WERI-Rb-1 (cell line): ENCODE data around the gene MADCAM1.

Experiments used
- DNase-seq: peaks from one replicate; pipeline ENCODE4 v3.0.0-alpha.2; 2020
- H3K27ac ChIP-seq: fragments of 250-450 bp; sonication (Bioruptor Pico); 2 replicates; pipeline ENCODE4 v1.5.1; 2020; ENCODE audit warnings: mild to moderate bottlenecking, moderate library complexity
- H3K27me3 ChIP-seq: fragments of 250-450 bp; sonication (Bioruptor Pico); 2 replicates; pipeline ENCODE4 v1.5.1; 2021; ENCODE audit warnings: mild to moderate bottlenecking, low read depth, moderate library complexity; ENCODE audit not compliant: insufficient read depth, severe bottlenecking
- H3K36me3 ChIP-seq: fragments of 250-450 bp; sonication (Bioruptor Pico); 2 replicates; pipeline ENCODE4 v1.5.1; 2020; ENCODE audit warnings: mild to moderate bottlenecking, moderate library complexity
- H3K4me3 ChIP-seq: 2 replicates; pipeline ENCODE4 v1.5.1; 2011; ENCODE audit warnings: low read depth, mild to moderate bottlenecking, control low read depth, low read length
- H3K9me3 ChIP-seq: fragments of 250-450 bp; sonication (Bioruptor Pico); 2 replicates; pipeline ENCODE4 v1.5.1; 2021; ENCODE audit warnings: mild to moderate bottlenecking, moderate library complexity; ENCODE audit not compliant: severe bottlenecking
- CTCF ChIP-seq: IDR thresholded peaks from 2 replicates; pipeline ENCODE4 v1.5.1; 2011; ENCODE audit warnings: low read depth, mild to moderate bottlenecking, control low read depth, inconsistent platforms, low read length

MADCAM1 gene

GRCh38 chr19:536031-536880, 40.0 kb downstream of the MADCAM1 start:
- Histone ChIP-seq H3K27ac (no peak overlapping the region), H3K4me3 (no peak overlapping the region), H3K27me3 (no peaks in the 10 kb centered on the region), H3K9me3 (no peaks in the 10 kb centered on the region), H3K36me3 (peaks cover 51% of the 10 kb centered on the region)
- no peak for TF ChIP-seq CTCF
- no peak for DNase-seq

GRCh38 chr19:536881-537404, 40.7 kb downstream of the MADCAM1 start:
- no peak for TF ChIP-seq CTCF
- peaks cover 56% of the 10 kb centered on the region for H3K36me3 ChIP-seq
- no peaks in the 10 kb centered on the region for H3K9me3 ChIP-seq
- H3K27me3 ChIP-seq, result no peaks in the 10 kb centered on the region
- H3K4me3 ChIP-seq, result no peak overlapping the region
- no peak overlapping the region for H3K27ac ChIP-seq
- DNase-seq, result no peak

- H3K36me3 ChIP-seq, result peaks cover 66% of the 10 kb centered on the region
These were observed 42.5 kb downstream of the MADCAM1 start for GRCh38 chr19:538641-539428.

GRCh38 chr19:539429-540030, 43.2 kb downstream of the MADCAM1 start:
- no peaks in the 10 kb centered on the region for H3K9me3 ChIP-seq
- no peak overlapping the region for H3K4me3 ChIP-seq
- peaks cover 64% of the 10 kb centered on the region for H3K36me3 ChIP-seq
- H3K27me3 ChIP-seq, result no peaks in the 10 kb centered on the region
- no peak for DNase-seq
- no peak overlapping the region for H3K27ac ChIP-seq
- TF ChIP-seq CTCF, result no peak

More at GRCh38 chr19:538641-539428, 42.5 kb downstream of the MADCAM1 start:
- Histone ChIP-seq H3K4me3 (no peak overlapping the region), H3K9me3 (no peaks in the 10 kb centered on the region), H3K27me3 (no peaks in the 10 kb centered on the region), H3K27ac (no peak overlapping the region)
- DNase-seq, result no peak
- no peak for TF ChIP-seq CTCF

GRCh38 chr19:540867-541637, 44.8 kb downstream of the MADCAM1 start:
- peaks cover 54% of the 10 kb centered on the region for H3K36me3 ChIP-seq
- no peak overlapping the region for H3K4me3 ChIP-seq
- H3K27ac ChIP-seq, result no peak overlapping the region
- no peak for TF ChIP-seq CTCF
- no peaks in the 10 kb centered on the region for H3K27me3 ChIP-seq
- DNase-seq, result no peak
- H3K9me3 ChIP-seq, result no peaks in the 10 kb centered on the region
